ENCODE results near the gene WNT8B.

GRCh38 chr10:100516847-100517246, 54.0 kb downstream of the WNT8B start:
- TF ChIP-seq CTCF (IDR thresholded peaks at IDR 0.05; ENCODE audit: low read length) (no peak; the same call in 1 of the 2 replicates), EZH2 (IDR thresholded peaks at IDR 0.05; ENCODE audit: borderline replicate concordance, low read length) (no peak)
